ENCODE data around the gene BMP2.
A peak's percentile ranks its signal among the peaks of the same experiment; 100 is the strongest.

BMP2 gene

DNA sequence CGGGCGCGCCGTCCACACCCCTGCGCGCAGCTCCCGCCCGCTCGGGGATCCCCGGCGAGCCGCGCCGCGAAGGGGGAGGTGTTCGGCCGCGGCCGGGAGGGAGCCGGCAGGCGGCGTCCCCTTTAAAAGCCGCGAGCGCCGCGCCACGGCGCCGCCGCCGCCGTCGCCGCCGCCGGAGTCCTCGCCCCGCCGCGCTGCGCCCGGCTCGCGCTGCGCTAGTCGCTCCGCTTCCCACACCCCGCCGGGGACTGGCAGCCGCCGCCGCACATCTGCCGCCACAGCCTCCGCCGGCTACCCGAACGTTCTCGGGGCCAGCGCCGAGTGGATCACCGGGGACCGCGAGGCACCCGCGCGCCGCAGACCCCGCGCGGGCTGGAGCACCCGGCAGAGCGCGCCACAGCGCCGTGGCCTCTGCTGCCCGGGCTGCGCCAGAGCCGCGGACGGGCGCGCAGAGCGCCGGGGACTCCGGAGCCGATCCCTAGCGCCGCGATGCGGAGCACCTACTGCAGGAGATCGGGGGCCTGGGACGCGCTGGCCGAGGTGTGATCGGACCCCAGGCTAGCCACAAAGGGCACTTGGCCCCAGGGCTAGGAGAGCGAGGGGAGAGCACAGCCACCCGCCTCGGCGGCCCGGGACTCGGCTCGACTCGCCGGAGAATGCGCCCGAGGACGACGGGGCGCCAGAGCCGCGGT is at the start of gene BMP2:
BMP2 (plus strand) TSS at position 151 of the 692 bp plus-strand sequence. CDS start 2,441 bp downstream, outside the sequence.
- DNase-seq = peak; percentile 30

GRCh38 chr20:6718662-6719368 is 48.7 kb upstream of the BMP2 start:
- DNase-seq = no peak

GRCh38 chr20:6719369-6719721 is 48.1 kb upstream of the BMP2 start:
- DNase-seq = no peak

GRCh38 chr20:6726761-6727160 is 40.7 kb upstream of the BMP2 start:
- peak; percentile 35 for DNase-seq

GRCh38 chr20:6730672-6731328 is 36.7 kb upstream of the BMP2 start:
- no peak for DNase-seq

- no peak for DNase-seq
Measured at GRCh38 chr20:6732001-6732447, 35.5 kb upstream of the BMP2 start.

DNA sequence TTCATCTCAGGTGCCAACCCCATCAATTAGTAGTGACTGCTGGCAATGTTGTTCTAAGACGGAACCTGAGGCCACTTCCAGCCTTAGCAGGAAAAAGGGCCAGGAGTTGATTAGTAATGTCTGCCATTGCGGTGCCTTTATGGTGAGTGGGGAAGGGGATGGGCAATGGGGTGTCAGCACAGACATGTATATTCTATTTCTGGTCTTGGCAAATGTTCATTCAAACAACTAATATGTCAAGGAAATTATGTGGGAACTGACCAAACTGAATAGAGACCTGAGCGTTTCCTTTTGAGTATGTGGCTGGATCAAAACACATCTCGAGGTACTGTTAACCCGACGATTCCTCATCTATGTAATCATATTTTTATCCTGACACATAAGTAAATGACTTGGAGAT is 34.6 kb upstream of the BMP2 start:
- DNase-seq = no peak

DNA sequence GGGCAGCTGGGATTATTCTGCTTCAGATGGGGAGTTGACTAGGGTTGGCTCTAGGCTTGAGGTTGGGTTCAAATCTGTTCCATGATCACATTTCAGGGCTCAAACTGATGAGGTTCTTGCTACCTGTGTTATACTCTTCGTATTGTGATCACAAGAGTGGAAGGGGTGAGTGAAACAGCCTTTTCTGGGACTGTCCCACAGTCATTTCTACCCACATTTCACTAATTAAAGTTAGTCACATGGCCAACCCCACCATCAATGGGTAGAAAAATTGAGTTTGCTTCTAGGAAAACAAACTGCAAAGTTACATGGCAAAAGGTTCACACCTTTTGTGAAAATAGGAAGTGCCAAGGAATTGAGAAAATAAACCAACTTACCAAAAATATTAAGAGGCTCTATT is 33.5 kb upstream of the BMP2 start:
- no peak for DNase-seq

- no peak for DNase-seq
Measured at GRCh38 chr20:6735942-6736845, 31.3 kb upstream of the BMP2 start.

- peak; percentile 6 for DNase-seq
Measured at GRCh38 chr20:6739406-6739805, 28.1 kb upstream of the BMP2 start.

- DNase-seq = no peak
Measured at GRCh38 chr20:6740096-6740495, 27.4 kb upstream of the BMP2 start.

DNA sequence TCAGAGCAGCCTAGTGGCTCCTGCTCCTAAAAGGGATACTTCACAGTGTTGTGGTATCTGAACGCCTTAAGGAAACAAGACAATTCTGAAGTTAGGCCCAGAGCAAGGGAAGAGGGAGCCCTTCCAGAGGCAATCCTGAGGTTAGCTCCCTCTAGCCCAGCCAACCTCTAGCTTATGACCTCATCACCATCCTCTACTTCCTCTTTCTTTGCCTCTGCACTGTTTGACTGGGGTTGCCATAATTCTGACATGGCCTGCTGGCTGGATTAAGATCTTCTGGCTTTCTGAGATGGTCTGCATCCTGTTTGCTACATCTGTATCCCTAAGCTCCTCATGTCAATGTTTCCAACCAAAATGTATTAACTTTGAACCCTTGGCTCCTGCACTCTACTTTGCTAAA is 23.3 kb upstream of the BMP2 start:
- DNase-seq = peak; percentile 48

GRCh38 chr20:6744805-6745204 is 22.7 kb upstream of the BMP2 start:
- no peak for DNase-seq

GRCh38 chr20:6746901-6747609 is 20.4 kb upstream of the BMP2 start:
- no peak for DNase-seq

DNA sequence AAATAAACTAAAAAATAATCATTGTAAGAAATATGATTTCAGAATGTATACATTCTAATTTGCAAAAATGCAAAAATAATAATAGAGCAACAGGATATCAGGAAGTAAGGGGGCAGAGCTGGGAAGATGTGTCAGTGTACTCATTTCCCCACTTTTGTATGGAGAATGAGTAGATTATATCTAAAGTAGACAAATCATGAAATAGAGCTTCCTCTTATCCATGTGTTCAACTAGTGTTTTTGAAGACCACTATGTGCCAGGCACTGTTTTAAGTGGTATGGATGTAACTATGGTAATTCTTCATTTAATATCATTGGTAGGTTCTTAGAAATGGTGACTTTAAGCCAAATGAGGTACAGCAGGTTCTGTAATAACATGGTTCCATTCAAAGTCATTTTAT is 17.0 kb upstream of the BMP2 start:
- DNase-seq = no peak

- no peak for DNase-seq
Measured at GRCh38 chr20:6756693-6757595, 10.5 kb upstream of the BMP2 start.

GRCh38 chr20:6764619-6765018 is 2.9 kb upstream of the BMP2 start:
- DNase-seq = no peak

DNA sequence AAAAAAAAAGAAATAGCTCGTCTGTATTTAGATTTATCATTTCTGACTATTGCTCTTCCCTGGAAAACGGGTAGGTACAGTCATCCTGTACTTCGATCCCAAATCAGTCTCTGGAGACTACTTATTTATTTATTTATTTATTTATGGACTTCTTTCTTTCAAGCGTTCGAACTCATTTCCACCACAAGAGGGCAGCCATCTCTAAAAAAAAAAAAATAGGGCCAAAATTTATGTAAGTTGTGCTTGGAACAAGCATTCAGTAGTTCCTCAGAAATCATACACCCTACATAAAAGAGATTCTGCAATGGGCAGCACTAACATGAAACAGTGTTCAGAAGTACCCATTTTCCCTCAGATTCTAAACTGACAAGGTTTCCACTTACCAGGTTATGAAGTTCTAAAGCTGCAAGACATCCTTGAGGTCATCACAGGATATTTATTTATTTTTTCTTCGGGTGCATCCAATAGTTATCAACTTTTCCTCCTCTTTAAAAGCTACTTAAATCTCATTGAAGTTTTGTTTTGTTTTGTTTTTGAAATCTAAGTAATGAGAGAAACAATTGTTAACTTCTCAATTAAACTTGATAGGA is 1.9 kb upstream of the BMP2 start:
- DNase-seq = peak; percentile 49

DNA sequence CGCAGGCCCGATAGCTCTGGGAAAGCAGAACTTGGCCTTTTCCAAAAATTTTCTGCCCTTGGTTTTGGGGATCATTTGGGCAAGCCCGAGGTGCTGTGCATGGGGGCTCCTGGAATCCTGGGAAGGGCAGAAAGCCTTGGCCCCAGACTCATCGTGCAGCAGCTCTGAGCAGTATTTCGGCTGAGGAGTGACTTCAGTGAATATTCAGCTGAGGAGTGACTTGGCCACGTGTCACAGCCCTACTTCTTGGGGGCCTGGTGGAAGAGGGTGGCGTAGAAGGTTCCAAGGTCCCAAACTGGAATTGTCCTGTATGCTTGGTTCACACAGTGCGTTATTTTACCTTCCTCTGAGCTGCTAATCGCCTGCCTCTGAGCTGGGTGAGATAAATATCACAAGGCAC is 1.1 kb upstream of the BMP2 start:
- DNase-seq = no peak

DNA sequence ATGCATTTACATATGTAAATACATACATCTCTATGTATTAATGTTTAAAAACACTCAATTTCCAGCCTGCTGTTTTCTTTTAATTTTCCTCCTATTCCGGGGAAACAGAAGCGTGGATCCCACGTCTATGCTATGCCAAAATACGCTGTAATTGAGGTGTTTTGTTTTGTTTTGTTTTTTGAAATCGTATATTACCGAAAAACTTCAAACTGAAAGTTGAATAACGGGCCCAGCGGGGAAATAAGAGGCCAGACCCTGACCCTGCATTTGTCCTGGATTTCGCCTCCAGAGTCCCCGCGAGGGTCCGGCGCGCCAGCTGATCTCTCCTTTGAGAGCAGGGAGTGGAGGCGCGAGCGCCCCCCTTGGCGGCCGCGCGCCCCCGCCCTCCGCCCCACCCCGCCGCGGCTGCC is 355 bp upstream of the BMP2 start:
- no peak for DNase-seq

All from inflammatory macrophage treated with lipopolysaccharide for 4 hours (primary cell).